ENCODE results near the gene PTPN6. TPM values are rescaled to one million over a fixed set of nuclear protein-coding genes. Genes with fewer than 3 reads are reported as not detected.

Gene PTPN6
- total and polyA plus RNA-seq, 8 donors: 11.2 to 51.2 (median 32.6) TPM

DNA sequence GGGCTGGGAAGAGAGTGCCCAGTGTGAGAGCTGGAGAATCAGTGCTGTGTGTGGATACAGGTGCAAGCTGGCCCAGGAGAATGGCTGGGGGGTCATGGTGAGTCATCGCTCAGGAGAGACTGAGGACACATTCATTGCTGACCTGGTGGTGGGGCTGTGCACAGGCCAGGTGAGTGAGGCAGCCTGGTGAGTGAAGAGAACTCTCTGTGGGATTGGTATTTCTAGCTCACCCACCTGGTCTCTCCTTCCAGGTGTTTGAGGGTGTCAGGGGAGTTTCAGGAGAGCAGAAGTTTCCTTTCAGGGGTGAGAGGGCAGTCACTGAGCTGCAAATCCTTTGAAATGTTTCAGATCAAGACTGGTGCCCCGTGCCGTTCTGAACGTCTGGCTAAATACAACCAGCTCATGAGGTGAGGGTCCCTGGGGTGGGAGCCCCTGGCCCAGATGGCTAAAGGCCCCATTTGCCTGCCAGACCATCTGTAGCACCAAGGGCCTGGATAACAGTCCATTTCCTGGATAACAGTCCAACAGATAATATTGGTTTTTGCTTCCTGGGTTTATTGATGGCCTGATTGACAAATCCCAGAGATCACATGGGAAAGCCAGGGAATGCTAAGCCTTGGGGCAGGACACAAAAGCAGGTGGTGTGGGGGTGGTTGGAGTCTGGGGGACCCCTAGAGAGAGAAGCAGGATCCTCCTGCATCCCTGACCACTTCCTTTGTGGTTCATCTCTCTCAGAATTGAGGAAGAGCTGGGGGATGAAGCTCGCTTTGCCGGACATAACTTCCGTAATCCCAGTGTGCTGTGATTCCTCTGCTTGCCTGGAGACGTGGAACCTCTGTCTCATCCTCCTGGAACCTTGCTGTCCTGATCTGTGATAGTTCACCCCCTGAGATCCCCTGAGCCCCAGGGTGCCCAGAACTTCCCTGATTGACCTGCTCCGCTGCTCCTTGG is 28.9 kb upstream of the PTPN6 start:
- intact Hi-C loops (cut with DNase I; ENCODE audit: low total_unique reads): no loop called here
- peak in 1 of 2 donors; percentile 13 for DNase-seq
- TF ChIP-seq, protein P1, sequence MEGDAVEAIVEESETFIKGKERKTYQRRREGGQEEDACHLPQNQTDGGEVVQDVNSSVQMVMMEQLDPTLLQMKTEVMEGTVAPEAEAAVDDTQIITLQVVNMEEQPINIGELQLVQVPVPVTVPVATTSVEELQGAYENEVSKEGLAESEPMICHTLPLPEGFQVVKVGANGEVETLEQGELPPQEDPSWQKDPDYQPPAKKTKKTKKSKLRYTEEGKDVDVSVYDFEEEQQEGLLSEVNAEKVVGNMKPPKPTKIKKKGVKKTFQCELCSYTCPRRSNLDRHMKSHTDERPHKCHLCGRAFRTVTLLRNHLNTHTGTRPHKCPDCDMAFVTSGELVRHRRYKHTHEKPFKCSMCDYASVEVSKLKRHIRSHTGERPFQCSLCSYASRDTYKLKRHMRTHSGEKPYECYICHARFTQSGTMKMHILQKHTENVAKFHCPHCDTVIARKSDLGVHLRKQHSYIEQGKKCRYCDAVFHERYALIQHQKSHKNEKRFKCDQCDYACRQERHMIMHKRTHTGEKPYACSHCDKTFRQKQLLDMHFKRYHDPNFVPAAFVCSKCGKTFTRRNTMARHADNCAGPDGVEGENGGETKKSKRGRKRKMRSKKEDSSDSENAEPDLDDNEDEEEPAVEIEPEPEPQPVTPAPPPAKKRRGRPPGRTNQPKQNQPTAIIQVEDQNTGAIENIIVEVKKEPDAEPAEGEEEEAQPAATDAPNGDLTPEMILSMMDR (IDR thresholded peaks at IDR 0.05): no peak
- TF ChIP-seq POLR2AphosphoS5 (IDR thresholded peaks at IDR 0.05) (no peak), POLR2A (IDR thresholded peaks at IDR 0.05) (no peak), EP300 (IDR thresholded peaks at IDR 0.05) (no peak)
- peaks cover 28 to 46% (median 34%) of the 10 kb centered on the region in 4 donors for H3K4me1 ChIP-seq
- WGBS, 5 donors: 78 to 89% (median 83%) methylated on average over 9 of the region's 9 CpGs
- no peaks in the 10 kb centered on the region for H3K9me3 ChIP-seq
- H3K4me3 ChIP-seq: no peak overlapping the region
- peak overlapping the region in 3 of 5 donors; percentile 18 to 97 (median 21) for H3K27ac ChIP-seq
- H3K27me3 ChIP-seq: no peaks in the 10 kb centered on the region
- peaks cover 0 to 57% (median 38%) of the 10 kb centered on the region in 4 donors for H3K36me3 ChIP-seq

DNA sequence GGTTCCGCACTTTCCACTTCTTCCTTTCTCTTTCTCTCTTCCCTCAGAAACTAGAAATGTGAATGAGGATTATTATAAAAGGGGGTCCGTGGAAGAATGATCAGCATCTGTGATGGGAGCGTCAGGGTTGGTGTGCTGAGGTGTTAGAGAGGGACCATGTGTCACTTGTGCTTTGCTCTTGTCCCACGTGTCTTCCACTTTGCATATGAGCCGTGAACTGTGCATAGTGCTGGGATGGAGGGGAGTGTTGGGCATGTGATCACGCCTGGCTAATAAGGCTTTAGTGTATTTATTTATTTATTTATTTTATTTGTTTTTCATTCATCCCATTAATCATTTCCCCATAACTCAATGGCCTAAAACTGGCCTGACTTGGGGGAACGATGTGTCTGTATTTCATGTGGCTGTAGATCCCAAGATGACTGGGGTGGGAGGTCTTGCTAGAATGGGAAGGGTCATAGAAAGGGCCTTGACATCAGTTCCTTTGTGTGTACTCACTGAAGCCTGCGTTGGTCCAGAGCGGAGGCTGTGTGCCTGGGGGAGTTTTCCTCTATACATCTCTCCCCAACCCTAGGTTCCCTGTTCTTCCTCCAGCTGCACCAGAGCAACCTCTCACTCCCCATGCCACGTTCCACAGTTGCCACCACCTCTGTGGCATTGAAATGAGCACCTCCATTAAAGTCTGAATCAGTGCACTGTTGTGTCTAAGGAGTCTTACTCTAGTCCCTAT is 28.0 kb upstream of the PTPN6 start:
- no peaks in the 10 kb centered on the region for H3K27me3 ChIP-seq
- H3K9me3 ChIP-seq: no peaks in the 10 kb centered on the region
- intact Hi-C loops (cut with DNase I; ENCODE audit: low total_unique reads): no loop called here
- H3K36me3 ChIP-seq: peaks cover 0 to 48% (median 30%) of the 10 kb centered on the region in 4 donors
- H3K27ac ChIP-seq: peak overlapping the region in 2 of 5 donors; percentile 96 to 97
- H3K4me3 ChIP-seq: no peak overlapping the region
- TF ChIP-seq POLR2AphosphoS5 (IDR thresholded peaks at IDR 0.05) (no peak), EP300 (IDR thresholded peaks at IDR 0.05) (no peak), POLR2A (IDR thresholded peaks at IDR 0.05) (no peak)
- TF ChIP-seq, protein P1 (IDR thresholded peaks at IDR 0.05): no peak
- no peak for DNase-seq
- WGBS, 5 donors: 70 to 86% (median 81%) methylated on average over 10 of the region's 10 CpGs
- peaks cover 29 to 48% (median 36%) of the 10 kb centered on the region in 4 donors for H3K4me1 ChIP-seq

DNA sequence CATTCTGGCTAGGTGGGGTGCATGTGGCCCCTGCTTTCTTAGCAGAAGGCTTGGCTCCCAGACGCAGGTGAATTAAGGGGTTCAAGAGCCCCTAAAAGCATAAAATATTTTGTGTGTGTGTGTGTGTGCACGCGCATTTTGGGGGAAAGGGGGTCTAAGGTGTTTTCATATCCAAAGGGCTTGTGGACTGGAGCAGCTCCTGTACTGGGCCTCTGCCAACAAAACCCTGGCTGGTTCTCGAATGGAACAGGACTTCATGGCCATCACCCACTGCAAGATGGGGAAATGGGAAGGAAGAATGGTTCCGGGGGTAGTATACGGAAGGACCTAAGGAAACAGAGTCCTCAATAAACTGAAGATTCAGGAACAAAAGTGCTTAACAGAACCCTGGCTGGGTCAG is 27.3 kb upstream of the PTPN6 start:
- peak overlapping the region in 3 of 5 donors; percentile 96 to 99 (median 97) for H3K27ac ChIP-seq
- H3K9me3 ChIP-seq: no peaks in the 10 kb centered on the region
- DNase-seq: no peak
- H3K27me3 ChIP-seq: no peaks in the 10 kb centered on the region
- TF ChIP-seq POLR2AphosphoS5 (IDR thresholded peaks at IDR 0.05) (no peak), EP300 (IDR thresholded peaks at IDR 0.05) (no peak), POLR2A (IDR thresholded peaks at IDR 0.05) (no peak)
- TF ChIP-seq, protein P1 (IDR thresholded peaks at IDR 0.05): no peak
- intact Hi-C loops (cut with DNase I; ENCODE audit: low total_unique reads): no loop called here
- H3K36me3 ChIP-seq: peaks cover 0 to 44% (median 27%) of the 10 kb centered on the region in 4 donors
- H3K4me1 ChIP-seq: peaks cover 29 to 51% (median 37%) of the 10 kb centered on the region in 4 donors
- no peak overlapping the region for H3K4me3 ChIP-seq
- WGBS, 5 donors: 45 to 57% (median 54%) methylated on average over 6 of the region's 6 CpGs

DNA sequence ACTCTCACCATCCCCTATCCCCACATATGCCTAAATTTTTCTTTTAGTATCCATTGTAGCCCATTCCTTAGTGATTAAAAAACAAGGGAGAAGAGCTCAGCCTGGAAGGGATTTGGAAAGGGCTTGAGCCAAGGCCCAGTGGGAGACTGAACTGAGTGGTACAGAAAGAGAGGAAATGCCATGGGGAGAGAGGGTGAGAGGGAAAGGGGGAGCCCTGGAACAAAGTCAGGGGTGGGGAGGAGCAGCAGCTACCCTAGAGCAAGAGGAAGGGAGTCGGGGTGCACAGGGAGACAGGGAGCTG is 26.0 kb upstream of the PTPN6 start:
- no peak for TF ChIP-seq POLR2AphosphoS5 (IDR thresholded peaks at IDR 0.05)
- no peak for TF ChIP-seq EP300 (IDR thresholded peaks at IDR 0.05)
- TF ChIP-seq, protein P1 (IDR thresholded peaks at IDR 0.05): no peak
- peak in 1 of 4 donors; percentile 35 for TF ChIP-seq POLR2A (IDR thresholded peaks at IDR 0.05)

More for the DNA sequence above, 26.0 kb upstream of the PTPN6 start:
- peaks cover 43 to 64% (median 49%) of the 10 kb centered on the region in 4 donors for H3K4me1 ChIP-seq
- WGBS, 5 donors: 0 to 33% (median 18%) methylated on average over 1 of the region's 1 CpG
- no peaks in the 10 kb centered on the region for H3K27me3 ChIP-seq
- peaks cover 0 to 33% (median 21%) of the 10 kb centered on the region in 4 donors for H3K36me3 ChIP-seq
- peak overlapping the region in 2 of 4 donors; percentile 81 to 92 for H3K4me3 ChIP-seq
- no peaks in the 10 kb centered on the region for H3K9me3 ChIP-seq
- no peak for DNase-seq
- intact Hi-C loops (cut with DNase I; ENCODE audit: low total_unique reads): no loop called here
- H3K27ac ChIP-seq: peak overlapping the region; percentile 89 to 99 (median 97)
